Left renal cortex interstitium (tissue), 4 donors: ENCODE measurements around the gene BACH2. TPM values are rescaled to one million over a fixed set of nuclear protein-coding genes. Genes with fewer than 3 reads are reported as not detected.

Source experiments
- DNase-seq, 4 donors: peaks; one replicate each; pipeline ENCODE4 v3.0.0-alpha.2; 2013; ENCODE audit warnings: low read depth in 4 of 4, low spot score in 2 of 4, missing footprints in 1 of 4
- polyA plus RNA-seq, 4 donors: library from polyadenylated mRNA; unstranded; fragments of 120-200 nt; gene quantifications; one replicate each; pipeline ENCODE4 v1.2.1, GENCODE V29; 2013; ENCODE audit not compliant: insufficient read length in 4 of 4

Gene BACH2
- polyA plus RNA-seq, 4 donors: 9.1 to 9.9 (median 9.5) TPM

DNA sequence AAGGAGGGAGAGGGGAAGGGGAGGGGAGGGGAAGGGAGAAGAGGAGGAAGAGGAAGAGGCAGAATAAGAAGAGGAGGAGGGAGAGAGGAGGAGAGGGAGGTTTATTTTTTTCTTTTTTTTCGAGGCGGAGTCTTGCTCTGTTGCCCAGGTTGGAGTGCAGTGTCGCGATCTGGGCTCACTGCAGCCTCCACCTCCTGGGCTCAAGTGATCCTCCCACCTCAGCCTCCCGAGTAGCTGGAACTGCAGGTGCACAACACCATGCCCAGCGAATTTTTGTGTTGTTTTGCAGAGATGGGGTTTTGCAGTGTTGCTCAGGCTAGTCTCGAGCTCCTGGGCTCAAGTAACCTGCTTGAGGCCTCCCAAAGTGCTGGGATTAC, 408.5 kb downstream of the BACH2 start:
- no peak for DNase-seq

DNA sequence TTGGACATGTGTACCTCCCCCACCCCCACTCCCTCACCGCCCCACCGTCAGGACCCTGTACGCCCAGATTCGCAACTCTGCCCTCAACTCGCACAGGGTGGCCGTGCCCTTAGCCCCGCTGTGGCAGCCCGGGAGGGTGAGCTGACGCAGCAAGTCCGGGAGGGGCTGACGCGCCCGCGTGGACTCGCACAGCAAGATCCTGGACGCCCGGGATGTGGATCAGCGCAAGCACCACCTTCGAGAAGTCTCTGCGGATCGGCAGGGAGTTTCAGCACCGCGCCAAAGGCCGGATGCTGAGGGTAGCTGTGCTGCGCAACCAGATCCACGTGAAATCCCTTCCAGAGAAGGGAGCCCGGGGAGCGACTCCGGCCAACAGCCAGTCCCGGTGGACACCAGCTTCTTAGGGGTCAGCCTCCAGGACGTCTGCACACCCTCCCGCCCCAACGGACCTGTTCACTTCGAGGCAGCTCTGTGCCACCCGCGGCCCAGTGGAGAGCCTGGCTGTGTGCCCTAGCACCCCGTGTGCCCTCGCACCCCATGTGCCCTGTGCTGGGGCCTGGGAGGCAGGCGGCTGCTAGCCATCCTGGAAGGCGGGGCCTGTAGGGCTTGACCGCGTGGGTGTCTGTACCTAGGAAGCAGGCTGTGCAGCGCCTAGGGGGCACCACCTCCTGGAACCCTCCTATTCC, 409.0 kb downstream of the BACH2 start:
- DNase-seq: no peak

DNA sequence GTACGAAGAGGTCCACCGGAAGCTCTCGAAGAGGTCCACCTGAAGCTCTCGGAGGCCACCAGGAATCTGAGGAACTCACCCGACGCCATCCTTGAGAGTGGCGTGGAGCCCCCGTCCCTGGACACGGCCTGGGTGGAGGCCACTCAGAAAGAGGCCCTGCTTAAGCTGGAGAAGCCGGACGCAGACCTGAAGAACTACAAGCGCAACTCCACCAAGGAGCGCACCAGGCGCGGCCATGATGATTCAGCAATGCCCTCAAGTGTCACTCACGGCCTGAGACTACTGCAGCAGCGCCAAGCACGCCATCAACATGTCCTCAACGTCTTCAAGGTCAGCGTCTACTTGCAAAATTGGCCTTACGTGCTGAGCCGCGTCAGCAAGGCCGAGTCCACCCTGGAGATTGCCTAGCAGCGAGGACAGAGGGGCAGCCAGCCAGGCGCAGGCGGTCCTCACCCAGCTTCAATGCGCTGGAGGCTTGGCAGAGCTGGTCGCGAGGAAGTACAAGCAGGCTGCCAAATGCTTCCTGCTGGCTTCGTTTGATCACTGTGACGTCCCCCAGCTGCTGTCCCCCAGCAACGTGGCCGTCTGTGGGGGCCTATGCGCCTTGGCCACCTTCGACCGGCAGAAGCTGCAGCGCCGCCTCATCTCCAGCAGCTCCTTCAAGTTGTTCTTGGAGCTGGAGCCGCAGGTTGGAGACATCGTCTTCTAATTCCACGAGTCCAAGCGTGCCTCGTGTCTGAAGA, 410.1 kb downstream of the BACH2 start:
- DNase-seq: no peak
